Mammary epithelial cell (primary cell): ENCODE results near the gene TMEM17.

ENCODE experiments used
- EZH2 ChIP-seq: IDR thresholded peaks from 2 replicates; pipeline ENCODE4 v1.6.1; 2012; ENCODE audit warnings: low read length, inconsistent platforms, borderline replicate concordance
- TF ChIP-seq, protein P1 (sequence below), 2 donors: IDR thresholded peaks in 1 of 2; conservative IDR thresholded peaks in 1 of 2; 2 replicates each; pipeline ENCODE4 v1.5.1; 2011 to 2012; ENCODE audit warnings: inconsistent platforms in 2 of 2, low read length in 2 of 2, mild to moderate bottlenecking in 2 of 2, control low read depth in 1 of 2, low read depth in 1 of 2; ENCODE audit not compliant: insufficient read depth in 1 of 2; ENCODE audit errors: extremely low read depth in 1 of 2

DNA sequence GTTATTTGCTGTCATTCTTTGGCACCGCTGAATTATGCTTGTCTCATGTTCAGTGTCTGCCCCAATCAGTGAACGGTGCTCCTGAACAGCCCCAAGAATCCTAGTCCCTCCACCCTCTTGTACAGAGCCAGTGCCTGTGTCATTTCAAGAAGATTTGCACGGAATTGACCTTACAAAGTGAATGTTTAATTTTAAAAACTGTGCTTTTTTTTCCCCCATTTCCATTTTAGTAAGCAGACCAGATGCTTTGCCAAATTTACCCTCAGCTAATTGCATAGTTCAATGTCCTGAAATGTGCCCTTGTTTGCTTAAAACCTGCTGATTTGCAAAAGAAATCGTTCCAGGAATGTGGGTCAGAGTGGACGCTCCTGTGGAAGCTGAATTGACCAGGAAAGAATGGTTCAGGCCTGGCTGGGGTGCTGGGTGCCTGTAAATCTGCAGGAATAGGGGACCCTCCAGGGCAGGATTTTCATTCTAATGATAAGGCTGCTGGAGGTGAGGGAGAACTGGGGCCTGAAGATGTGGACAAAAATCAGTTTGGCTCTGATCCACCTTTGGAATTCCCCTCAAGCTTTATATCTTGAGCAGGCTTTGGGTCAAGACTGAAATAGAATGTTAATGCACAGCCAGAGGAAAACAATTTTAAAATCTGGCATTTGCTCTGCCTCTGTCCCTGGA, 20.1 kb downstream of the TMEM17 start:
- TF ChIP-seq, protein P1, sequence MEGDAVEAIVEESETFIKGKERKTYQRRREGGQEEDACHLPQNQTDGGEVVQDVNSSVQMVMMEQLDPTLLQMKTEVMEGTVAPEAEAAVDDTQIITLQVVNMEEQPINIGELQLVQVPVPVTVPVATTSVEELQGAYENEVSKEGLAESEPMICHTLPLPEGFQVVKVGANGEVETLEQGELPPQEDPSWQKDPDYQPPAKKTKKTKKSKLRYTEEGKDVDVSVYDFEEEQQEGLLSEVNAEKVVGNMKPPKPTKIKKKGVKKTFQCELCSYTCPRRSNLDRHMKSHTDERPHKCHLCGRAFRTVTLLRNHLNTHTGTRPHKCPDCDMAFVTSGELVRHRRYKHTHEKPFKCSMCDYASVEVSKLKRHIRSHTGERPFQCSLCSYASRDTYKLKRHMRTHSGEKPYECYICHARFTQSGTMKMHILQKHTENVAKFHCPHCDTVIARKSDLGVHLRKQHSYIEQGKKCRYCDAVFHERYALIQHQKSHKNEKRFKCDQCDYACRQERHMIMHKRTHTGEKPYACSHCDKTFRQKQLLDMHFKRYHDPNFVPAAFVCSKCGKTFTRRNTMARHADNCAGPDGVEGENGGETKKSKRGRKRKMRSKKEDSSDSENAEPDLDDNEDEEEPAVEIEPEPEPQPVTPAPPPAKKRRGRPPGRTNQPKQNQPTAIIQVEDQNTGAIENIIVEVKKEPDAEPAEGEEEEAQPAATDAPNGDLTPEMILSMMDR (conservative IDR thresholded peaks at IDR 0.05 in 1 of 2, IDR thresholded peaks at IDR 0.05 in 1 of 2; ENCODE audit: extremely low read depth in 1 of 2, insufficient read depth in 1 of 2, low read depth in 1 of 2, low read length in 2 of 2) = no peak
- TF ChIP-seq EZH2 = no peak
